ENCODE measurements around the gene GPR146.

Gene GPR146

GRCh38 chr7:1030444-1031070 lies 13.8 kb upstream of the GPR146 start:
- H3K4me1 ChIP-seq (ENCODE audit: low read length), result 0 out of 2 replicates have a peak, but pooled peaks cover 2% of the 10 kb centered on the region
- H3K4me3 ChIP-seq (ENCODE audit: low read length), result no peak overlapping the region
- no peak overlapping the region for H2AFZ ChIP-seq (ENCODE audit: low read length)
- no peak overlapping the region for H3K4me2 ChIP-seq (ENCODE audit: low read depth, low read length)
- H3K9me3 ChIP-seq (replicated peaks; ENCODE audit: insufficient read depth, low read length), result no peaks in the 10 kb centered on the region
- H3K27me3 ChIP-seq (replicated peaks; ENCODE audit: insufficient read depth, low read length), result no peaks in the 10 kb centered on the region
- H4K20me1 ChIP-seq (ENCODE audit: insufficient read depth, low read length), result no peaks in the 10 kb centered on the region
- H3K9me2 ChIP-seq (replicated peaks; ENCODE audit: insufficient read depth, low read length), result no peaks in the 10 kb centered on the region
- TF ChIP-seq, protein P1, sequence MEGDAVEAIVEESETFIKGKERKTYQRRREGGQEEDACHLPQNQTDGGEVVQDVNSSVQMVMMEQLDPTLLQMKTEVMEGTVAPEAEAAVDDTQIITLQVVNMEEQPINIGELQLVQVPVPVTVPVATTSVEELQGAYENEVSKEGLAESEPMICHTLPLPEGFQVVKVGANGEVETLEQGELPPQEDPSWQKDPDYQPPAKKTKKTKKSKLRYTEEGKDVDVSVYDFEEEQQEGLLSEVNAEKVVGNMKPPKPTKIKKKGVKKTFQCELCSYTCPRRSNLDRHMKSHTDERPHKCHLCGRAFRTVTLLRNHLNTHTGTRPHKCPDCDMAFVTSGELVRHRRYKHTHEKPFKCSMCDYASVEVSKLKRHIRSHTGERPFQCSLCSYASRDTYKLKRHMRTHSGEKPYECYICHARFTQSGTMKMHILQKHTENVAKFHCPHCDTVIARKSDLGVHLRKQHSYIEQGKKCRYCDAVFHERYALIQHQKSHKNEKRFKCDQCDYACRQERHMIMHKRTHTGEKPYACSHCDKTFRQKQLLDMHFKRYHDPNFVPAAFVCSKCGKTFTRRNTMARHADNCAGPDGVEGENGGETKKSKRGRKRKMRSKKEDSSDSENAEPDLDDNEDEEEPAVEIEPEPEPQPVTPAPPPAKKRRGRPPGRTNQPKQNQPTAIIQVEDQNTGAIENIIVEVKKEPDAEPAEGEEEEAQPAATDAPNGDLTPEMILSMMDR (IDR thresholded peaks at IDR 0.05; ENCODE audit: low read length), result no peak
- TF ChIP-seq EZH2 (optimal IDR thresholded peaks at IDR 0.05; ENCODE audit: low read depth, low read length) (no peak), EZH2phosphoT487 (IDR thresholded peaks at IDR 0.05; ENCODE audit: low read length) (no peak)
- DNase-seq, result no peak
- no peak overlapping the region for H3K9ac ChIP-seq (ENCODE audit: low read length)
- H3K79me2 ChIP-seq (ENCODE audit: low read length), result peaks cover 22% of the 10 kb centered on the region
- no peak overlapping the region for H3K27ac ChIP-seq (ENCODE audit: low read length)
- peaks cover 6% of the 10 kb centered on the region; the same call in 1 of the 2 replicates for H3F3A ChIP-seq (ENCODE audit: insufficient read depth, low read length)
- no peaks in the 10 kb centered on the region; the same call in 1 of the 2 replicates for H3K36me3 ChIP-seq (replicated peaks; ENCODE audit: insufficient read depth, low read length)

- H3K4me1 ChIP-seq (ENCODE audit: low read length), result no peaks in the 10 kb centered on the region
- no peaks in the 10 kb centered on the region for H3K9me2 ChIP-seq (replicated peaks; ENCODE audit: insufficient read depth, low read length)
- no peak overlapping the region for H2AFZ ChIP-seq (ENCODE audit: low read length)
- no peak overlapping the region for H3K9ac ChIP-seq (ENCODE audit: low read length)
- H3K36me3 ChIP-seq (replicated peaks; ENCODE audit: insufficient read depth, low read length), result no peaks in the 10 kb centered on the region
- no peak overlapping the region for H3K4me2 ChIP-seq (ENCODE audit: low read depth, low read length)
- H3F3A ChIP-seq (ENCODE audit: insufficient read depth, low read length), result peaks cover 4% of the 10 kb centered on the region; the same call in 1 of the 2 replicates
- H3K27me3 ChIP-seq (replicated peaks; ENCODE audit: insufficient read depth, low read length), result no peaks in the 10 kb centered on the region
- peaks cover 9% of the 10 kb centered on the region for H3K79me2 ChIP-seq (ENCODE audit: low read length)
- H3K27ac ChIP-seq (ENCODE audit: low read length), result no peak overlapping the region
- DNase-seq, result no peak
- H4K20me1 ChIP-seq (ENCODE audit: insufficient read depth, low read length), result no peaks in the 10 kb centered on the region
- no peak overlapping the region for H3K4me3 ChIP-seq (ENCODE audit: low read length)
- TF ChIP-seq, protein P1 (IDR thresholded peaks at IDR 0.05; ENCODE audit: low read length), result no peak
- no peak for TF ChIP-seq EZH2 (optimal IDR thresholded peaks at IDR 0.05; ENCODE audit: low read depth, low read length)
- no peak for TF ChIP-seq EZH2phosphoT487 (IDR thresholded peaks at IDR 0.05; ENCODE audit: low read length)
- no peaks in the 10 kb centered on the region for H3K9me3 ChIP-seq (replicated peaks; ENCODE audit: insufficient read depth, low read length)
Measured at GRCh38 chr7:1031716-1032455, 12.5 kb upstream of the GPR146 start.

GRCh38 chr7:1032536-1033181 lies 11.7 kb upstream of the GPR146 start:
- Histone ChIP-seq H3K4me2 (ENCODE audit: low read depth, low read length) (no peak overlapping the region), H2AFZ (ENCODE audit: low read length) (no peak overlapping the region), H4K20me1 (ENCODE audit: insufficient read depth, low read length) (no peaks in the 10 kb centered on the region), H3K79me2 (ENCODE audit: low read length) (peaks cover under 1% of the 10 kb centered on the region), H3K4me1 (ENCODE audit: low read length) (no peaks in the 10 kb centered on the region), H3K9ac (ENCODE audit: low read length) (no peak overlapping the region), H3K4me3 (ENCODE audit: low read length) (no peak overlapping the region), H3K36me3 (replicated peaks; ENCODE audit: insufficient read depth, low read length) (no peaks in the 10 kb centered on the region), H3K9me3 (replicated peaks; ENCODE audit: insufficient read depth, low read length) (no peaks in the 10 kb centered on the region), H3K27me3 (replicated peaks; ENCODE audit: insufficient read depth, low read length) (no peaks in the 10 kb centered on the region), H3K9me2 (replicated peaks; ENCODE audit: insufficient read depth, low read length) (no peaks in the 10 kb centered on the region), H3K27ac (ENCODE audit: low read length) (no peak overlapping the region), H3F3A (ENCODE audit: insufficient read depth, low read length) (no peaks in the 10 kb centered on the region)
- TF ChIP-seq EZH2 (optimal IDR thresholded peaks at IDR 0.05; ENCODE audit: low read depth, low read length), result no peak
- TF ChIP-seq, protein P1 (IDR thresholded peaks at IDR 0.05; ENCODE audit: low read length), result no peak
- no peak for TF ChIP-seq EZH2phosphoT487 (IDR thresholded peaks at IDR 0.05; ENCODE audit: low read length)
- DNase-seq, result no peak

Measured in MM.1S (cell line).